Measurements from ENCODE around the gene NDFIP1. TPM values are rescaled to one million over a fixed set of nuclear protein-coding genes. Genes with fewer than 3 reads are reported as not detected.

NDFIP1 gene
- total RNA-seq, 6 experiments from 2014 or later, result 50.4 to 61.1 (median 57.1) TPM

Other genes with a start within 250 kb of the NDFIP1 start
- gene PCDH1, start 230.4 kb upstream of the NDFIP1 start, total RNA-seq, result 10 to 100 TPM; 20.8 to 44.1 (median 29.4) TPM
- 10 to 100 TPM; 39.4 to 57.9 (median 43.8) TPM for gene DELE1, start 184.9 kb upstream of the NDFIP1 start, total RNA-seq
- 1 to 10 TPM; 1.5 to 4.4 (median 1.9) TPM for gene PCDH12, start 150.6 kb upstream of the NDFIP1 start, total RNA-seq
- 10 to 100 TPM; 34.8 to 54.8 (median 41.8) TPM for gene RNF14, start 139.7 kb upstream of the NDFIP1 start, total RNA-seq
- 10 to 100 TPM in 4 of 6 experiments, 1 to 10 TPM in 2; 6.3 to 22.1 (median 14.9) TPM for gene GNPDA1, start 95.8 kb upstream of the NDFIP1 start, total RNA-seq
- 10 to 100 TPM in 2 of 6 experiments, 1 to 10 TPM in 4; 3.9 to 11.6 (median 7.3) TPM for gene SPRY4, start 216.2 kb downstream of the NDFIP1 start, total RNA-seq

Measured in right lobe of liver (tissue), 5 donors.